KOPT-K1 (cell line): Measurements from ENCODE around the gene SHQ1.

Experiments
- H3K27ac ChIP-seq: fragments of 200-600 bp; sonication (generic); 2 replicates; pipeline ENCODE4 v1.5.1; 2016; ENCODE audit warnings: antibody characterized with exemption, mild to moderate bottlenecking, low read depth, low read length; ENCODE audit not compliant: poor library complexity, severe bottlenecking
- H3K36me3 ChIP-seq: fragments of 200-600 bp; sonication (generic); 2 replicates; pipeline ENCODE4 v1.5.1; 2017; ENCODE audit warnings: antibody characterized with exemption, mild to moderate bottlenecking, low read length, moderate library complexity; ENCODE audit not compliant: insufficient read depth
- H3K9me3 ChIP-seq: fragments of 200-600 bp; sonication (generic); 2 replicates; pipeline ENCODE4 v1.5.1; 2017; ENCODE audit warnings: antibody characterized with exemption, low read length, mild to moderate bottlenecking; ENCODE audit not compliant: insufficient read depth, poor library complexity, severe bottlenecking

Gene SHQ1

GRCh38 chr3:72872183-72872582 is 23.9 kb upstream of the SHQ1 start:
- Histone ChIP-seq H3K27ac (no peak overlapping the region), H3K9me3 (no peaks in the 10 kb centered on the region), H3K36me3 (no peaks in the 10 kb centered on the region)

- Histone ChIP-seq H3K27ac (peak overlapping the region; percentile 67), H3K9me3 (no peaks in the 10 kb centered on the region), H3K36me3 (no peaks in the 10 kb centered on the region)
These were observed 14.3 kb upstream of the SHQ1 start for GRCh38 chr3:72862314-72863090.

- Histone ChIP-seq H3K9me3 (no peaks in the 10 kb centered on the region), H3K27ac (no peak overlapping the region), H3K36me3 (no peaks in the 10 kb centered on the region)
These were observed 12.6 kb upstream of the SHQ1 start for GRCh38 chr3:72860846-72861245.

- H3K27ac ChIP-seq: no peak overlapping the region
- no peaks in the 10 kb centered on the region for H3K9me3 ChIP-seq
- H3K36me3 ChIP-seq: no peaks in the 10 kb centered on the region
These were observed 11.8 kb upstream of the SHQ1 start for GRCh38 chr3:72860053-72860452.

GRCh38 chr3:72855001-72855400 is 6.8 kb upstream of the SHQ1 start:
- no peaks in the 10 kb centered on the region for H3K36me3 ChIP-seq

GRCh38 chr3:72848703-72849081 is 447 bp upstream of the SHQ1 start:
- Histone ChIP-seq H3K9me3 (no peaks in the 10 kb centered on the region), H3K27ac (peak overlapping the region; percentile 95), H3K36me3 (peaks cover 19% of the 10 kb centered on the region)

More at GRCh38 chr3:72855001-72855400, 6.8 kb upstream of the SHQ1 start:
- H3K27ac ChIP-seq: no peak overlapping the region
- no peaks in the 10 kb centered on the region for H3K9me3 ChIP-seq

- H3K36me3 ChIP-seq: peaks cover 33% of the 10 kb centered on the region
- H3K27ac ChIP-seq: peak overlapping the region; percentile 95
- no peaks in the 10 kb centered on the region for H3K9me3 ChIP-seq
These were observed 963 bp downstream of the SHQ1 start for GRCh38 chr3:72847282-72847681.

- Histone ChIP-seq H3K9me3 (no peaks in the 10 kb centered on the region), H3K27ac (peak overlapping the region; percentile 95), H3K36me3 (peaks cover 45% of the 10 kb centered on the region)
These were observed 2.1 kb downstream of the SHQ1 start for GRCh38 chr3:72846166-72846565.

- Histone ChIP-seq H3K27ac (no peak overlapping the region), H3K9me3 (no peaks in the 10 kb centered on the region), H3K36me3 (peaks cover 61% of the 10 kb centered on the region)
These were observed 3.7 kb downstream of the SHQ1 start for GRCh38 chr3:72844436-72844993.

GRCh38 chr3:72839057-72839456 is 9.2 kb downstream of the SHQ1 start:
- Histone ChIP-seq H3K27ac (no peak overlapping the region), H3K36me3 (peaks cover 99% of the 10 kb centered on the region), H3K9me3 (no peaks in the 10 kb centered on the region)

- no peaks in the 10 kb centered on the region for H3K9me3 ChIP-seq
- H3K36me3 ChIP-seq: peaks cover 98% of the 10 kb centered on the region
- no peak overlapping the region for H3K27ac ChIP-seq
These were observed 11.3 kb downstream of the SHQ1 start for GRCh38 chr3:72836923-72837322.

GRCh38 chr3:72836416-72836815 is 11.8 kb downstream of the SHQ1 start:
- no peaks in the 10 kb centered on the region for H3K9me3 ChIP-seq
- peaks cover 98% of the 10 kb centered on the region for H3K36me3 ChIP-seq
- no peak overlapping the region for H3K27ac ChIP-seq

GRCh38 chr3:72830452-72831223 is 17.6 kb downstream of the SHQ1 start:
- Histone ChIP-seq H3K36me3 (peaks cover 97% of the 10 kb centered on the region), H3K9me3 (no peaks in the 10 kb centered on the region), H3K27ac (no peak overlapping the region)

GRCh38 chr3:72829701-72830100 is 18.5 kb downstream of the SHQ1 start:
- Histone ChIP-seq H3K36me3 (peaks cover 97% of the 10 kb centered on the region), H3K27ac (no peak overlapping the region), H3K9me3 (no peaks in the 10 kb centered on the region)

GRCh38 chr3:72821161-72821781 is 27.0 kb downstream of the SHQ1 start:
- H3K36me3 ChIP-seq: peaks cover 96% of the 10 kb centered on the region
- H3K27ac ChIP-seq: no peak overlapping the region

More at GRCh38 chr3:72821161-72821781, 27.0 kb downstream of the SHQ1 start:
- no peaks in the 10 kb centered on the region for H3K9me3 ChIP-seq
